IMR-90 (cell line): ENCODE measurements around the gene SEL1L3. TPM values are rescaled to one million over a fixed set of nuclear protein-coding genes. Genes with fewer than 3 reads are reported as not detected.

Source experiments
- ATAC-seq: fragments of 200-7000 bp; cut with Tn5 transposase; 2 replicates; pipeline ENCODE4 v1.9.1; 2020; ENCODE audit warnings: low read depth, mild to moderate bottlenecking, moderate library complexity
- BruUV-seq: library from RNA; stranded (reverse); fragments of 400-500 nt; replicated peaks from 2 replicates; lab custom pipeline; 2021; lab: Mats Ljungman, UMichigan
- CTCF ChIA-PET: fragments of 300-600 bp; formaldehyde crosslinking; extraction: SDS; loops from one replicate; lab custom pipeline; 2021; ENCODE audit warnings: antibody characterized with exemption; lab: Yijun Ruan, JAX
- POLR2A ChIA-PET: fragments of 300-600 bp; sonication (Branson Sonifier 250); formaldehyde crosslinking; loops from one replicate; lab custom pipeline; 2022; ENCODE audit warnings: antibody characterized with exemption; ENCODE audit not compliant: unreplicated experiment; lab: Charles Lee
- DNase-seq: peaks from one replicate; pipeline ENCODE4 v3.0.0; 2013
- H2AFZ ChIP-seq: replicated peaks from 2 replicates; pipeline ENCODE3; 2013; ENCODE audit warnings: low read length, mild to moderate bottlenecking; ENCODE audit not compliant: poor library complexity
- H2AK5ac ChIP-seq: 2 replicates; pipeline ENCODE4 v1.6.1; 2013; ENCODE audit warnings: low read depth, low read length, inconsistent platforms
- H2AK9ac ChIP-seq: replicated peaks from 2 replicates; pipeline ENCODE3; 2013; ENCODE audit warnings: mild to moderate bottlenecking, low read depth, low read length, moderate library complexity; ENCODE audit not compliant: poor library complexity
- H2BK120ac ChIP-seq: 2 replicates; pipeline ENCODE4 v1.6.1; 2013; ENCODE audit warnings: low read depth, low read length, inconsistent platforms
- H2BK15ac ChIP-seq: 3 replicates; pipeline ENCODE4 v1.6.1; 2013; ENCODE audit warnings: low read depth, low read length, inconsistent platforms
- H2BK20ac ChIP-seq: 2 replicates; pipeline ENCODE4 v1.6.1; 2013; ENCODE audit warnings: low read depth, mild to moderate bottlenecking, inconsistent platforms, low read length, moderate library complexity
- H2BK5ac ChIP-seq: 2 replicates; pipeline ENCODE4 v1.6.1; 2013; ENCODE audit warnings: mild to moderate bottlenecking, low read depth, low read length, inconsistent platforms; ENCODE audit not compliant: poor library complexity, severe bottlenecking
- H3K14ac ChIP-seq: replicated peaks from 2 replicates; pipeline ENCODE4 v1.6.1; 2013; ENCODE audit warnings: low read depth, low read length, inconsistent platforms
- H3K18ac ChIP-seq: 2 replicates; pipeline ENCODE4 v1.6.1; 2013; ENCODE audit warnings: low read depth, low read length, control low read depth
- H3K23ac ChIP-seq: 2 replicates; pipeline ENCODE4 v1.6.1; 2013; ENCODE audit warnings: low read depth, low read length, inconsistent platforms
- H3K27ac ChIP-seq: 2 replicates; pipeline ENCODE4 v1.5.1; 2013; ENCODE audit warnings: mild to moderate bottlenecking, control low read depth, low read length; ENCODE audit not compliant: insufficient read depth
- H3K27me3 ChIP-seq: 2 replicates; pipeline ENCODE4 v1.6.1; 2013; ENCODE audit warnings: low read length; ENCODE audit not compliant: control insufficient read depth, insufficient read depth
- H3K36me3 ChIP-seq: 2 replicates; pipeline ENCODE4 v1.6.1; 2013; ENCODE audit warnings: low read length, mixed read lengths; ENCODE audit not compliant: control insufficient read depth, insufficient read depth
- H3K4ac ChIP-seq: 2 replicates; pipeline ENCODE4 v1.6.1; 2013; ENCODE audit warnings: low read depth, low read length, inconsistent platforms
- H3K4me1 ChIP-seq: 2 replicates; pipeline ENCODE4 v1.6.1; 2013; ENCODE audit warnings: low read length, mixed read lengths; ENCODE audit not compliant: control insufficient read depth, insufficient read depth
- H3K4me2 ChIP-seq: 2 replicates; pipeline ENCODE4 v1.6.1; 2013; ENCODE audit warnings: low read depth, mild to moderate bottlenecking, control low read depth, low read length, moderate library complexity
- H3K4me3 ChIP-seq: 2 replicates; pipeline ENCODE4 v1.5.1; 2013; ENCODE audit warnings: low read depth, mild to moderate bottlenecking, control low read depth, low read length, moderate library complexity; ENCODE audit not compliant: insufficient read depth
- H3K56ac ChIP-seq: 2 replicates; pipeline ENCODE4 v1.6.1; 2013; ENCODE audit warnings: low read length, inconsistent platforms; ENCODE audit not compliant: insufficient read depth; ENCODE audit errors: extremely low read depth
- H3K79me1 ChIP-seq, 2 experiments: 2 replicates each; pipeline ENCODE4 v1.6.1; 2013; ENCODE audit warnings: low read length in 2 of 2, inconsistent platforms in 1 of 2, low read depth in 1 of 2
- H3K9ac ChIP-seq: 2 replicates; pipeline ENCODE4 v1.6.1; 2013; ENCODE audit warnings: low read depth, low read length, control low read depth
- H3K9me1 ChIP-seq: 2 replicates; pipeline ENCODE4 v1.6.1; 2013; ENCODE audit warnings: low read length, inconsistent platforms; ENCODE audit not compliant: insufficient read depth
- H3K9me3 ChIP-seq: 2 replicates; pipeline ENCODE4 v1.6.1; 2013; ENCODE audit warnings: low read length; ENCODE audit not compliant: control insufficient read depth, insufficient read depth
- H4K20me1 ChIP-seq: 2 replicates; pipeline ENCODE4 v1.6.1; 2013; ENCODE audit warnings: low read length, inconsistent platforms; ENCODE audit not compliant: insufficient read depth
- H4K5ac ChIP-seq: 2 replicates; pipeline ENCODE4 v1.6.1; 2013; ENCODE audit warnings: mild to moderate bottlenecking, low read depth, low read length, control low read depth
- H4K8ac ChIP-seq, 2 experiments: 2 replicates each; pipeline ENCODE4 v1.6.1; 2013; ENCODE audit warnings: low read depth in 2 of 2, low read length in 2 of 2, control low read depth in 1 of 2, inconsistent platforms in 1 of 2
- H4K91ac ChIP-seq: 2 replicates; pipeline ENCODE4 v1.6.1; 2013; ENCODE audit warnings: low read depth, low read length, inconsistent platforms; ENCODE audit not compliant: insufficient read depth
- BHLHE40 ChIP-seq: fragments of 150-350 bp; IDR thresholded peaks from 2 replicates; pipeline ENCODE4 v1.6.1; 2016; ENCODE audit warnings: mild to moderate bottlenecking, low read depth, low read length
- CEBPB ChIP-seq: IDR thresholded peaks from 2 replicates; pipeline ENCODE4 v1.6.1; 2012; ENCODE audit warnings: low read depth, low read length, improper control_type of control experiment
- MAFK ChIP-seq: IDR thresholded peaks from 2 replicates; pipeline ENCODE4 v1.6.1; 2012; ENCODE audit warnings: low read depth, low read length, improper control_type of control experiment
- MXI1 ChIP-seq: IDR thresholded peaks from 2 replicates; pipeline ENCODE4 v1.6.1; 2012; ENCODE audit warnings: low read depth, mild to moderate bottlenecking, low read length, moderate library complexity, borderline replicate concordance
- NFE2L2 ChIP-seq: fragments of 150-350 bp; IDR thresholded peaks from 2 replicates; pipeline ENCODE4 v1.6.1; 2016; ENCODE audit warnings: low read depth, mild to moderate bottlenecking, low read length
- POLR2A ChIP-seq: IDR thresholded peaks from 2 replicates; pipeline ENCODE4 v1.6.1; 2012; ENCODE audit warnings: mild to moderate bottlenecking, low read depth, low read length
- RAD21 ChIP-seq: IDR thresholded peaks from 2 replicates; pipeline ENCODE4 v1.6.1; 2012; ENCODE audit warnings: low read length, improper control_type of control experiment
- SMC3 ChIP-seq: fragments of 150-350 bp; IDR thresholded peaks from 2 replicates; pipeline ENCODE4 v1.6.1; 2016; ENCODE audit warnings: low read depth, mild to moderate bottlenecking, antibody characterized with exemption, low read length, moderate library complexity
- WGBS, 2 experiments: methylation state at CpG; one replicate each; pipeline versions ENCODE4 v1.1.5 to v1.1.7; 2013; ENCODE audit warnings: missing lambda C conversion rate in 2 of 2; ENCODE audit not compliant: insufficient read length in 1 of 2; ENCODE audit errors: extremely low coverage in 2 of 2; 5-methylcytosine and 5-hydroxymethylcytosine counted together
- dilution Hi-C: fragments of 300-500 bp; cut with HindIII; formaldehyde crosslinking; loops from one replicate; pipeline ENCODE4 v1.14.3; 2018; ENCODE audit warnings: low sequenced_read_pairs; ENCODE audit not compliant: unreplicated experiment
- in situ Hi-C: fragments of 300-500 bp; cut with MboI; formaldehyde crosslinking; loops from 3 replicates; pipeline ENCODE4 v1.14.3; 2019; ENCODE audit warnings: low sequenced_read_pairs, inconsistent platforms, mixed read lengths
- intact Hi-C: fragments of 100-400 bp; cut with micrococcal nuclease; formaldehyde crosslinking; loops from 2 replicates; pipeline ENCODE4 v1.10.0; 2022
- polyA plus RNA-seq, 3 experiments: library from polyadenylated mRNA; depleted of rRNA; stranded (reverse); fragments of >200 nt; gene quantifications; 2 replicates each; pipeline ENCODE4 v1.2.3, GENCODE V29; 2012; ENCODE audit warnings: low replicate concordance in 1 of 3
- total RNA-seq: library from RNA; depleted of rRNA; stranded (reverse); fragments of >200 nt; gene quantifications from 2 replicates; pipeline ENCODE4 v1.2.3, GENCODE V29; 2012
- TF ChIP-seq, protein P1 (sequence below): conservative IDR thresholded peaks from 2 replicates; pipeline ENCODE4 v1.5.1; 2012; ENCODE audit warnings: mild to moderate bottlenecking, low read depth, low read length, improper control_type of control experiment
- TF ChIP-seq, protein P2 (sequence below): fragments of 150-350 bp; IDR thresholded peaks from 2 replicates; pipeline ENCODE4 v1.6.1; 2017; ENCODE audit warnings: mild to moderate bottlenecking, antibody characterized with exemption, low read length, low read depth
- TF ChIP-seq, protein P3 (sequence below): fragments of 150-350 bp; IDR thresholded peaks from 2 replicates; pipeline ENCODE4 v1.6.1; 2016; ENCODE audit warnings: low read depth, mild to moderate bottlenecking, low read length, moderate library complexity, borderline replicate concordance

SEL1L3 gene
- total and polyA plus RNA-seq, 2 of the 4 experiments (the other 2 are of a cell fraction): 16.4 to 43.7 TPM

DNA sequence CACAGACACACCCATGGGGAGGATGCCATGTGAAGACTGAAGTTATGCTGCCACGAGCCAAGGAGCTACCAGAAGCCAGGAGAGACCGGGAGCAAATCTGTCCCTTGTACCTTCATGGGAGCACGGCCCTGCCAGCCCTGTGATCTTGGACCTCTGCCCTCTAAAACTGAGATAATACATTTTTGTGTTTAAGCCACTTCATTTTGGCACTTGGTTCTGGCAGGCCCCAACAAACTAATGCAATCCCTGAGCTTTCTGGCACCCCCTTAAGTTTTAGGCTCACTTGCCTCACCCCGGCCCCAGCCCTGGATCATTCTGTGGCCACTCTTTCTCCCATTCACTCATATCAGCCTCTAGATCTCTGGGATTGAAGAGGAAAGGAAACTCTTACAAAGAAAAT, 35.4 kb downstream of the SEL1L3 start:
- intact Hi-C loops: no loop called here
- BruUV-seq: no TSS peak
- Histone ChIP-seq H2BK120ac (no peak overlapping the region), H2AK9ac (no peak overlapping the region), H3K4ac (no peak overlapping the region), H2AFZ (peak overlapping the region; percentile 46), H3K36me3 (no peaks in the 10 kb centered on the region), H2BK20ac (no peak overlapping the region), H3K79me1 (0 out of 4 replicates have a peak, but pooled peaks cover 0 to 4% of the 10 kb centered on the region in 2 experiments), H4K91ac (no peak overlapping the region), H3K27ac (no peak overlapping the region), H4K8ac (no peak overlapping the region), H4K5ac (no peak overlapping the region), H3K18ac (no peak overlapping the region), H3K4me3 (no peak overlapping the region), H3K4me1 (no peaks in the 10 kb centered on the region), H3K9me1 (peaks cover 3% of the 10 kb centered on the region; the same call in 1 of the 2 replicates), H2BK15ac (no peak overlapping the region), H2BK5ac (no peak overlapping the region), H3K9me3 (no peaks in the 10 kb centered on the region), H3K23ac (no peak overlapping the region), H4K20me1 (no peaks in the 10 kb centered on the region), H3K56ac (no peak overlapping the region), H3K9ac (no peak overlapping the region), H2AK5ac (no peak overlapping the region), H3K4me2 (no peak overlapping the region), H3K14ac (no peak overlapping the region), H3K27me3 (no peaks in the 10 kb centered on the region)
- ChIA-PET POLR2A (no interaction called here), CTCF (interaction anchor here (1.4 kb wide), 1 partner anchor 9 kb away, joined by 4 read pairs; no protein-coding TSS in a partner anchor)
- no peak for TF ChIP-seq SMC3
- TF ChIP-seq MAFK: no peak
- no peak for TF ChIP-seq POLR2A
- no peak for TF ChIP-seq BHLHE40
- TF ChIP-seq, protein P1, sequence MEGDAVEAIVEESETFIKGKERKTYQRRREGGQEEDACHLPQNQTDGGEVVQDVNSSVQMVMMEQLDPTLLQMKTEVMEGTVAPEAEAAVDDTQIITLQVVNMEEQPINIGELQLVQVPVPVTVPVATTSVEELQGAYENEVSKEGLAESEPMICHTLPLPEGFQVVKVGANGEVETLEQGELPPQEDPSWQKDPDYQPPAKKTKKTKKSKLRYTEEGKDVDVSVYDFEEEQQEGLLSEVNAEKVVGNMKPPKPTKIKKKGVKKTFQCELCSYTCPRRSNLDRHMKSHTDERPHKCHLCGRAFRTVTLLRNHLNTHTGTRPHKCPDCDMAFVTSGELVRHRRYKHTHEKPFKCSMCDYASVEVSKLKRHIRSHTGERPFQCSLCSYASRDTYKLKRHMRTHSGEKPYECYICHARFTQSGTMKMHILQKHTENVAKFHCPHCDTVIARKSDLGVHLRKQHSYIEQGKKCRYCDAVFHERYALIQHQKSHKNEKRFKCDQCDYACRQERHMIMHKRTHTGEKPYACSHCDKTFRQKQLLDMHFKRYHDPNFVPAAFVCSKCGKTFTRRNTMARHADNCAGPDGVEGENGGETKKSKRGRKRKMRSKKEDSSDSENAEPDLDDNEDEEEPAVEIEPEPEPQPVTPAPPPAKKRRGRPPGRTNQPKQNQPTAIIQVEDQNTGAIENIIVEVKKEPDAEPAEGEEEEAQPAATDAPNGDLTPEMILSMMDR: no peak
- TF ChIP-seq, protein P2, sequence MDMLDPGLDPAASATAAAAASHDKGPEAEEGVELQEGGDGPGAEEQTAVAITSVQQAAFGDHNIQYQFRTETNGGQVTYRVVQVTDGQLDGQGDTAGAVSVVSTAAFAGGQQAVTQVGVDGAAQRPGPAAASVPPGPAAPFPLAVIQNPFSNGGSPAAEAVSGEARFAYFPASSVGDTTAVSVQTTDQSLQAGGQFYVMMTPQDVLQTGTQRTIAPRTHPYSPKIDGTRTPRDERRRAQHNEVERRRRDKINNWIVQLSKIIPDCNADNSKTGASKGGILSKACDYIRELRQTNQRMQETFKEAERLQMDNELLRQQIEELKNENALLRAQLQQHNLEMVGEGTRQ: no peak
- no peak for TF ChIP-seq RAD21
- TF ChIP-seq NFE2L2: no peak
- TF ChIP-seq, protein P3, sequence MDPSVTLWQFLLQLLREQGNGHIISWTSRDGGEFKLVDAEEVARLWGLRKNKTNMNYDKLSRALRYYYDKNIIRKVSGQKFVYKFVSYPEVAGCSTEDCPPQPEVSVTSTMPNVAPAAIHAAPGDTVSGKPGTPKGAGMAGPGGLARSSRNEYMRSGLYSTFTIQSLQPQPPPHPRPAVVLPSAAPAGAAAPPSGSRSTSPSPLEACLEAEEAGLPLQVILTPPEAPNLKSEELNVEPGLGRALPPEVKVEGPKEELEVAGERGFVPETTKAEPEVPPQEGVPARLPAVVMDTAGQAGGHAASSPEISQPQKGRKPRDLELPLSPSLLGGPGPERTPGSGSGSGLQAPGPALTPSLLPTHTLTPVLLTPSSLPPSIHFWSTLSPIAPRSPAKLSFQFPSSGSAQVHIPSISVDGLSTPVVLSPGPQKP: no peak
- TF ChIP-seq MXI1: no peak
- TF ChIP-seq CEBPB: no peak
- dilution Hi-C loops: no loop called here
- ATAC-seq: no peak
- in situ Hi-C loops: no loop called here
- no peak for DNase-seq
- WGBS, 2 experiments: no CpG with 5 or more reads among the region's 4 CpGs
